NCI-H128 (cell line): ENCODE data around the gene GPR3.

Source experiments
- DNase-seq: peaks from one replicate; lab custom pipeline; 2025; ENCODE audit not compliant: unreplicated experiment; lab: John Stamatoyannopoulos, UW

Gene GPR3

GRCh38 chr1:27392096-27392777 is at the start of gene GPR3:
Gene GPR3 (plus strand): TSS chr1:27392622. CDS start chr1:27393799, 1,177 bp downstream.
- peak; percentile 85 for DNase-seq

GRCh38 chr1:27342778-27343638 is 49.4 kb upstream of the GPR3 start:
- peak; percentile 42 for DNase-seq

GRCh38 chr1:27343639-27344025 is 48.8 kb upstream of the GPR3 start:
- DNase-seq, result no peak

GRCh38 chr1:27345272-27345671 is 47.1 kb upstream of the GPR3 start:
- no peak for DNase-seq

- no peak for DNase-seq
Measured at GRCh38 chr1:27346357-27346756, 46.1 kb upstream of the GPR3 start.

- no peak for DNase-seq
Measured at GRCh38 chr1:27346991-27347624, 45.3 kb upstream of the GPR3 start.

- DNase-seq, result peak; percentile 67
Measured at GRCh38 chr1:27348861-27349783, 43.3 kb upstream of the GPR3 start.

- DNase-seq, result peak; percentile 80
Measured at GRCh38 chr1:27349784-27350662, 42.4 kb upstream of the GPR3 start.

- no peak for DNase-seq
Measured at GRCh38 chr1:27350663-27351540, 41.5 kb upstream of the GPR3 start.

- DNase-seq, result no peak
Measured at GRCh38 chr1:27351541-27352107, 40.8 kb upstream of the GPR3 start.

GRCh38 chr1:27353166-27353565 is 39.3 kb upstream of the GPR3 start:
- no peak for DNase-seq

- DNase-seq, result no peak
Measured at GRCh38 chr1:27353629-27354028, 38.8 kb upstream of the GPR3 start.

- no peak for DNase-seq
Measured at GRCh38 chr1:27355683-27356082, 36.7 kb upstream of the GPR3 start.

GRCh38 chr1:27356277-27356618 is 36.2 kb upstream of the GPR3 start:
- DNase-seq, result no peak

GRCh38 chr1:27356619-27357280 is 35.7 kb upstream of the GPR3 start:
- DNase-seq, result no peak

GRCh38 chr1:27357281-27358037 is 35.0 kb upstream of the GPR3 start:
- peak; percentile 16 for DNase-seq
